HG03520 (cell line): Measurements from ENCODE around the gene NR5A2.
"Not testable (repeated sequence)": the region's sequence is repeated elsewhere in the genome, so short reads cannot be mapped to it uniquely, and the experiment has no call there.

ENCODE experiments used
- ATAC-seq: cut with Tn5 transposase; IDR thresholded peaks from one replicate; pipeline ENCODE4 v1.9.1; 2021; ENCODE audit warnings: mild to moderate bottlenecking, moderate library complexity; ENCODE audit not compliant: unreplicated experiment

NR5A2 gene

DNA sequence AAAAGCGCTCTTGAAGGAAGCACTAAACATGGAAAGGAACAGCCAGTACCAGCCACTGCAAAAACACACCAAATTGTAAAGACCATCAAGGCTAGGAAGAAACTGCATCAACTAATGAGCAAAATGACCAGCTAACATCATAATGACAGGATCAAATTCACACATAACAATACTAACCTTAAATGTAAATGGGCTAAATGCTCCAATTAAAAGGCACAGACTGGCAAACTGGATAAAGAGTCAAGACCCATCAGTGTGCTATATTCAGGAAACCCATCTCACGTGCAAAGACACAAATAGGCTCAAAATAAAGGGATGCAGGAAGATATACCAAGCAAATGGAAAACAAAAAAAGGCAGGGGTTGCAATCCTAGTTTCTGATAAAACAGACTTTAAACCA lies 159.8 kb downstream of the NR5A2 start:
- not testable (repeated sequence) for ATAC-seq

DNA sequence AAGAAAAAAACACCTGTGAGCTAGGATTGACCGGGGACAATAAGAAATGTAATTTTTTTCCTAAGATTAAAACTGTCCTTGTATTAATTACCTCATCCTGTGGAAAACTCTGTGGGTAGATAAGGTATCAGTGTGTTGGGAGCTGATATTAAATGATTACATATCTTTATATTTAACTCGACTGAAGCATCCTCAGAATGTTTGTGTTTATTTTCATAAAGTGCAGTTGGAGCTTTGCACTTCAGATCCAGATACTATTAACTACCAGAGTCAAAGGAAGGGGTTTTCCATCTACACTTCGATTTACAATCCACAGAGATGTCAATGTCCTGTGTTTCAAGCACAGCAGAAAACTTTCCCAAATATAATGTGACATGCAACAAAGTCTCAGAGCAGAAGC lies 164.5 kb downstream of the NR5A2 start:
- no peak for ATAC-seq

DNA sequence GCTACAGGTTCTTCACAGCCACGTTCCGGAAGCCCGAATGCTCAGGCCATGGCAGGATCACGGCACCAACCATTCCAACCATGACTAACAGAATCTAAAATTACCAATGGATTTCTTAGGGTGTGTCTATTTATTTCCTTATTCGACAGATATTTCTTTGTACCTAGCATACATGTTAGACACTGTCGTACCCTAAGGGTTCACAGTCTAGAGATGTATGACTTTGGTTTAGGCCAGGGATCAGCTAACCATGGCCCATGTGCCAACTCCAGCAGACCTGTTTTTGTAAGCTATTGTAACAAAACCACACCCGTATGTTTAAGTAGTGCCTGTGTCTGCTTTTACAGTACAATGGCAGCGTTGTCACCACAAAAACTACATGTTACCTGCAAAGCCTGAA lies 167.0 kb downstream of the NR5A2 start:
- no peak for ATAC-seq

- ATAC-seq, result no peak
These were observed 170.7 kb downstream of the NR5A2 start for GRCh38 chr1:200198236-200198635.

DNA sequence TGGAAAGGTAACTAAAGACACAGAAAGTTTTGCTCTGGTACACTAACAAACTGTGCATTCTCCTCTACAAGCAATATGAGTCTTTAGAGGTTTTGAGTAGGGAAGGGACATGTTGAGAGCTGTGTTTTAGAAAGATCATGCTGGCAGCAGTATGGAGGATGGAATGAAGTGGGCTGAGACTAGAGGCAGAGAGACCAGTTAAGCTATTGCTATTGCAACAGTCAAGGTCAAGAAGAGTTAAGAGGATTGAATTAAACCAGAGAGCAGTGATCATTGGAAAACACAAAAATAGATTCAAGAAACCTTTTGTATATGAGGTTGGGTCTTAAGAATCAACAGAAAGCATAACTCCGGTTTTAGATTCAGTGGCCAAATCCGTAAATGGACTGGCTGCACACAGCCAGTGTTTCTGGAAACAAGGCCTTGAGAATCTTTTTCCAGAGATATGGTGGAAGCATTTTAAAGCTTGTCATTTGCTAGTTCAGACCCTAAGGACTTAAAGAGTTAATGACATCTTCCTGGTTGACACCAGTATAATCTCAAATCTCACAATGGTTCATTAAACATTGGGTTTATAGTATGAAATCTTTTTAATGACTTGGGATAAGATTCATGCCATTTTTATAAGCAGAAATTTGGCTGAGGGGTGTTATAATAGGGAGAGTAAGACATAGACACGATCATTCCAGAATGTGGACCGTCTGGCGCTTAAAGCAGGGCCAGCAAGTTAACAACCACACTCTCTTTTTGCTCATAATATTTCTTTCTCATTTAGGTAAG lies 177.9 kb downstream of the NR5A2 start:
- no peak for ATAC-seq

DNA sequence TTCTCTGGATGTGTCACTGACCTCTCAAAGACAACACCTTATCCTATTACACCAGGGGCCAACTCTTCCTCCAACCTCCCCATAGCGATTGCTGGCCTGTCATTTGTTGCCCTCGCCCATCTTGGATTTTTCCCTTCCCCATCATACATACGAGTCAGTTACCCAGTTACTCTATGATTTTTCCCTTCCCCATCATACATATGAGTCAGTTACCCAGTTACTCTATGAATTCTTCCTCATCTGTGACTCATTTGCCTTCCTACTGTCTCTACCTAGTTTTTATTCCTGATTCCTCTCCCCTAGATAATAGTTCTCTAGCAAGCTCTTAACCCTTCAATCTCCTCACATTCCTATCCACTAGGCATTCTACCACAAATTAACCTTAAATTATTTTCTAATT lies 178.8 kb downstream of the NR5A2 start:
- no peak for ATAC-seq

- ATAC-seq, result no peak
These were observed 179.3 kb downstream of the NR5A2 start for GRCh38 chr1:200206761-200207160.

DNA sequence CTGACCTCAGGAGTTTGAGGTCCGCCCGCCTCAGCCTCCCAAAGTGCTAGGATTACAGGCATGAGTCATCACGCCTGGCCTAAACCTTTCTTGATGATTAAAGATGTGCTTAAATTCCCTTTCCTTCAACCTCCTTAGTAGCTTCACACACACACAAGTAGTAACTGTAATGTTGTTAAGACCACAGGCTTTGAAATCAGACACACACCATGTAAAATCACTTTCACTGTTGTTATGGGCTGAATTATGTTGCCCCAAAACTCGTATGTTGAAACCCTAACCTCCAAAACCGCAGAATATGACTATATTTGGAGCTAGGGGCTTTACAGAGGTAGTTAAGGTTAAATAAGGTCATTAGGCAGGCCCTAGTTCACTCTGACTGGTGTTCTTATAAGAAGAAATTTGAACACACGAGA lies 180.2 kb downstream of the NR5A2 start:
- ATAC-seq, result peak; percentile 91

- ATAC-seq, result no peak
These were observed 183.6 kb downstream of the NR5A2 start for GRCh38 chr1:200211157-200211556.

DNA sequence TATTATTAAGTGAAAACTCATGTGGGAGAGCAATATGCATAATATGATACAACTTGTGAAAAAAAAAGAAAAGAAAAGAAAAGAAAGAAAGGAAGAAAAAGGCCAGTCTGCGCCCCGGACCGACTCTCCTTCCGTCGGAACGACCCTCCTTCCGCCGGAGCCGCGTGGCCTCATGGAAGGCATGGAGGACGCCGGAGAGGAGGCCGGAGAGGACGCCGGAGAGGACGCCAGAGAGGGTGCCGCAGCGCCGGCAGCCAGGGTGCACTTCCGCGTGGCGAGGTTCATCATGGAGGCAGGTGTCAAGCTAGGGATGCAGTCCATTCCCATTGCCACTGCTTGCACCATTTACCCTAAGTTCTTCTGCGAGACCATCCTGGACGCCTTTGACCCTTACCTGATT lies 185.9 kb downstream of the NR5A2 start:
- ATAC-seq, result no peak

DNA sequence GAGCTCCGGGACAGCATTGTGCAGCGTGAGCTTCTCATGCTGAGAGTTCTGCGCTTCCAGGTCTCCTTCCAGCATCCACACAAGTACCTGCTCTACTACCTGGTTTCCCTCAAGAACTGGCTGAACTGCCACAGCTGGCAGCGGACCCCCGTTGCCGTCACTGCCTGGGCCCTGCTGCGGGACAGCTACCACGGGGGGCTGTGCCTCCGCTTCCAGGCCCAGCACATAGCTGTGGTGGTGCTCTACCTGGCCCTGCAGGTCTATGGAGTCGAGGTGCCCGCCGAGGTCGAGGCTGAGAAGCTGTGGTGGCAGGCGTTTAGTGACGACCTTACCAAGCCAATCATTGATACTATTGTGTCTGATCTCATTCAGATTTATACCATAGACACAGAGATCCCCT lies 186.4 kb downstream of the NR5A2 start:
- no peak for ATAC-seq

- ATAC-seq, result no peak
These were observed 187.8 kb downstream of the NR5A2 start for GRCh38 chr1:200215350-200215749.

DNA sequence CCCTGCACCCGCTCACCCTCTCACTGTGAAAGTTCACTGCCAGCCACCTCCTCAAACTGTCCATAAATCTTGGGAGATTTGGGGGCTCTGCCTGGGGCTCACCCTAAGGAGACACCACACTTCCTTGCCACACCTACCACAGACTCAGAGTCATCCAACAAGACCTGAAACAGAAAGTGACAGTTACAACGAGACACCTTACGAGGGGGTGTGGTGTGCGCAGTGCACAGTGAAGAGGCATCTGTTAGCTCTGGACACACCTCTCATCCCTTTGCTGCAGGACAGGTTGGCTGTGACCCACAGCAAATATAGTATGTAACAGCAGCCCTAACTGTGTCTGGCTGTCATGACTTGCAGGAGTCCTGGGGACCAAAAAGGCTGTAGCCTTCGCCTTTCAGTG lies 190.2 kb downstream of the NR5A2 start:
- peak; percentile 92 for ATAC-seq

DNA sequence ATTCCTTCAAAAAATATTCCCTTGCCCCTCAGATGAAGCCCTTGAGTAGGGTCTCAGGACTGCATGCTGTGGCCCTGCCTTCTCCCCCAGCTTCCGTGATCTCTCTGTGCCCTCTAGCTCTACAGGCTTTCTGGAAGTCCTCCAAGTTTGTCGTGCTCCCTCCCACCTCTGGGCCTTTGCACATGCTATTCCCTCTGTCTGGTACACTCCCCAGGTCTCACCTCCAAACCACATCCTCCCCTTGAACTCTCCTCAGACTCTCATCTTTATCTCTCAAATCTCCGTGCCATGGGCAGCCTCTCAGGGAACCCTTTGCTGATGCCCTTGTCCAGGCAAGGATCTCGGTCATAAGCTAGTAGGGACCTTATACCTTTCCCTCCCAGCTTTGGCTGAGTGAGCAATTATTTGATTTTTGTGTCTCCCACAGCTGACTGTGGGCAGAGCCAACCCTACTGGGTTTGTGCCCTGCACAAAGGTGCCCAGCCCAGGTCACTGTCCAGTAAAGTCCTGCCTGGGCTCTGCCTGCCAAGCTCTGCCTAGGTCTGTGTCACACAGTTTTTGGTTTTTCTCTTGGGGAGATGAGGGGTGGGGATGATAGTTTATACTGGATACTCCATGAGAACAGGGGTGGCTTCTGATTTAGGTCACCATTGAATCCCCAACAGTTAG lies 194.2 kb downstream of the NR5A2 start:
- ATAC-seq, result no peak

GRCh38 chr1:200223207-200223606 lies 195.7 kb downstream of the NR5A2 start:
- no peak for ATAC-seq

- no peak for ATAC-seq
These were observed 196.1 kb downstream of the NR5A2 start for GRCh38 chr1:200223613-200224012.

GRCh38 chr1:200224315-200224714 lies 196.8 kb downstream of the NR5A2 start:
- ATAC-seq, result no peak

- no peak for ATAC-seq
These were observed 198.9 kb downstream of the NR5A2 start for GRCh38 chr1:200226268-200226968.

DNA sequence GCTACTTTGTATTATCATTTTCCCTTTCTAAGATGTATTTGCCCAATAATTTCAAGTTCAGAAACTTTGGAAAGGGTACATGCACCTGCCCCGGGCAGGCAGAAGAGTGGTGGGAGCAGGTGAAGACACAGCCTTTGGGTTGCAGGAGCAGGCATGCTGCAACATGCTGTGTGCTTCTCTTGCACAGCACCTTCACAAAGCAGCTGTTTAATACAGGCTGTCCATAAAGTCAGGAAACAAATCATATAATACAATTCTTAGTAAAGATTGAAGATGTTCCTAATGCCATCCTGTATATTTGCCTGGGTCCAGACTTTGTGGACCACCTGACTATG lies 199.4 kb downstream of the NR5A2 start:
- no peak for ATAC-seq
